IMR-90 (cell line): ENCODE results near the gene ACTMAP. TPM values are rescaled to one million over a fixed set of nuclear protein-coding genes. Genes with fewer than 3 reads are reported as not detected.

Source experiments
- ATAC-seq: fragments of 200-7000 bp; cut with Tn5 transposase; 2 replicates; pipeline ENCODE4 v1.9.1; 2020; ENCODE audit warnings: low read depth, mild to moderate bottlenecking, moderate library complexity
- BruUV-seq: library from RNA; stranded (reverse); fragments of 400-500 nt; replicated peaks from 2 replicates; lab custom pipeline; 2021; lab: Mats Ljungman, UMichigan
- CTCF ChIA-PET: fragments of 300-600 bp; formaldehyde crosslinking; extraction: SDS; loops from one replicate; lab custom pipeline; 2021; ENCODE audit warnings: antibody characterized with exemption; lab: Yijun Ruan, JAX
- POLR2A ChIA-PET: fragments of 300-600 bp; sonication (Branson Sonifier 250); formaldehyde crosslinking; loops from one replicate; lab custom pipeline; 2022; ENCODE audit warnings: antibody characterized with exemption; ENCODE audit not compliant: unreplicated experiment; lab: Charles Lee
- DNase-seq: peaks from one replicate; pipeline ENCODE4 v3.0.0; 2013
- H2AFZ ChIP-seq: replicated peaks from 2 replicates; pipeline ENCODE3; 2013; ENCODE audit warnings: low read length, mild to moderate bottlenecking; ENCODE audit not compliant: poor library complexity
- H2AK5ac ChIP-seq: 2 replicates; pipeline ENCODE4 v1.6.1; 2013; ENCODE audit warnings: low read depth, low read length, inconsistent platforms
- H2AK9ac ChIP-seq: replicated peaks from 2 replicates; pipeline ENCODE3; 2013; ENCODE audit warnings: mild to moderate bottlenecking, low read depth, low read length, moderate library complexity; ENCODE audit not compliant: poor library complexity
- H2BK120ac ChIP-seq: 2 replicates; pipeline ENCODE4 v1.6.1; 2013; ENCODE audit warnings: low read depth, low read length, inconsistent platforms
- H2BK15ac ChIP-seq: 3 replicates; pipeline ENCODE4 v1.6.1; 2013; ENCODE audit warnings: low read depth, low read length, inconsistent platforms
- H2BK20ac ChIP-seq: 2 replicates; pipeline ENCODE4 v1.6.1; 2013; ENCODE audit warnings: low read depth, mild to moderate bottlenecking, inconsistent platforms, low read length, moderate library complexity
- H2BK5ac ChIP-seq: 2 replicates; pipeline ENCODE4 v1.6.1; 2013; ENCODE audit warnings: mild to moderate bottlenecking, low read depth, low read length, inconsistent platforms; ENCODE audit not compliant: poor library complexity, severe bottlenecking
- H3K14ac ChIP-seq: replicated peaks from 2 replicates; pipeline ENCODE4 v1.6.1; 2013; ENCODE audit warnings: low read depth, low read length, inconsistent platforms
- H3K18ac ChIP-seq: 2 replicates; pipeline ENCODE4 v1.6.1; 2013; ENCODE audit warnings: low read depth, low read length, control low read depth
- H3K23ac ChIP-seq: 2 replicates; pipeline ENCODE4 v1.6.1; 2013; ENCODE audit warnings: low read depth, low read length, inconsistent platforms
- H3K27ac ChIP-seq: 2 replicates; pipeline ENCODE4 v1.5.1; 2013; ENCODE audit warnings: mild to moderate bottlenecking, control low read depth, low read length; ENCODE audit not compliant: insufficient read depth
- H3K27me3 ChIP-seq: 2 replicates; pipeline ENCODE4 v1.6.1; 2013; ENCODE audit warnings: low read length; ENCODE audit not compliant: control insufficient read depth, insufficient read depth
- H3K36me3 ChIP-seq: 2 replicates; pipeline ENCODE4 v1.6.1; 2013; ENCODE audit warnings: low read length, mixed read lengths; ENCODE audit not compliant: control insufficient read depth, insufficient read depth
- H3K4ac ChIP-seq: 2 replicates; pipeline ENCODE4 v1.6.1; 2013; ENCODE audit warnings: low read depth, low read length, inconsistent platforms
- H3K4me1 ChIP-seq: 2 replicates; pipeline ENCODE4 v1.6.1; 2013; ENCODE audit warnings: low read length, mixed read lengths; ENCODE audit not compliant: control insufficient read depth, insufficient read depth
- H3K4me2 ChIP-seq: 2 replicates; pipeline ENCODE4 v1.6.1; 2013; ENCODE audit warnings: low read depth, mild to moderate bottlenecking, control low read depth, low read length, moderate library complexity
- H3K4me3 ChIP-seq: 2 replicates; pipeline ENCODE4 v1.5.1; 2013; ENCODE audit warnings: low read depth, mild to moderate bottlenecking, control low read depth, low read length, moderate library complexity; ENCODE audit not compliant: insufficient read depth
- H3K56ac ChIP-seq: 2 replicates; pipeline ENCODE4 v1.6.1; 2013; ENCODE audit warnings: low read length, inconsistent platforms; ENCODE audit not compliant: insufficient read depth; ENCODE audit errors: extremely low read depth
- H3K79me1 ChIP-seq, 2 experiments: 2 replicates each; pipeline ENCODE4 v1.6.1; 2013; ENCODE audit warnings: low read length in 2 of 2, inconsistent platforms in 1 of 2, low read depth in 1 of 2
- H3K9ac ChIP-seq: 2 replicates; pipeline ENCODE4 v1.6.1; 2013; ENCODE audit warnings: low read depth, low read length, control low read depth
- H3K9me1 ChIP-seq: 2 replicates; pipeline ENCODE4 v1.6.1; 2013; ENCODE audit warnings: low read length, inconsistent platforms; ENCODE audit not compliant: insufficient read depth
- H3K9me3 ChIP-seq: 2 replicates; pipeline ENCODE4 v1.6.1; 2013; ENCODE audit warnings: low read length; ENCODE audit not compliant: control insufficient read depth, insufficient read depth
- H4K20me1 ChIP-seq: 2 replicates; pipeline ENCODE4 v1.6.1; 2013; ENCODE audit warnings: low read length, inconsistent platforms; ENCODE audit not compliant: insufficient read depth
- H4K5ac ChIP-seq: 2 replicates; pipeline ENCODE4 v1.6.1; 2013; ENCODE audit warnings: mild to moderate bottlenecking, low read depth, low read length, control low read depth
- H4K8ac ChIP-seq, 2 experiments: 2 replicates each; pipeline ENCODE4 v1.6.1; 2013; ENCODE audit warnings: low read depth in 2 of 2, low read length in 2 of 2, control low read depth in 1 of 2, inconsistent platforms in 1 of 2
- H4K91ac ChIP-seq: 2 replicates; pipeline ENCODE4 v1.6.1; 2013; ENCODE audit warnings: low read depth, low read length, inconsistent platforms; ENCODE audit not compliant: insufficient read depth
- BHLHE40 ChIP-seq: fragments of 150-350 bp; IDR thresholded peaks from 2 replicates; pipeline ENCODE4 v1.6.1; 2016; ENCODE audit warnings: mild to moderate bottlenecking, low read depth, low read length
- CEBPB ChIP-seq: IDR thresholded peaks from 2 replicates; pipeline ENCODE4 v1.6.1; 2012; ENCODE audit warnings: low read depth, low read length, improper control_type of control experiment
- CHD1 ChIP-seq: IDR thresholded peaks from 2 replicates; pipeline ENCODE4 v1.6.1; 2012; ENCODE audit warnings: low read depth, low read length, improper control_type of control experiment
- FOS ChIP-seq: fragments of 150-350 bp; IDR thresholded peaks from 2 replicates; pipeline ENCODE4 v1.6.1; 2016; ENCODE audit warnings: low read depth, low read length
- MAFK ChIP-seq: IDR thresholded peaks from 2 replicates; pipeline ENCODE4 v1.6.1; 2012; ENCODE audit warnings: low read depth, low read length, improper control_type of control experiment
- MAZ ChIP-seq: IDR thresholded peaks from 2 replicates; pipeline ENCODE4 v1.6.1; 2012; ENCODE audit warnings: low read depth, mild to moderate bottlenecking, low read length, improper control_type of control experiment, moderate library complexity, borderline replicate concordance
- MXI1 ChIP-seq: IDR thresholded peaks from 2 replicates; pipeline ENCODE4 v1.6.1; 2012; ENCODE audit warnings: low read depth, mild to moderate bottlenecking, low read length, moderate library complexity, borderline replicate concordance
- NFE2L2 ChIP-seq: fragments of 150-350 bp; IDR thresholded peaks from 2 replicates; pipeline ENCODE4 v1.6.1; 2016; ENCODE audit warnings: low read depth, mild to moderate bottlenecking, low read length
- POLR2A ChIP-seq: IDR thresholded peaks from 2 replicates; pipeline ENCODE4 v1.6.1; 2012; ENCODE audit warnings: mild to moderate bottlenecking, low read depth, low read length
- RAD21 ChIP-seq: IDR thresholded peaks from 2 replicates; pipeline ENCODE4 v1.6.1; 2012; ENCODE audit warnings: low read length, improper control_type of control experiment
- RCOR1 ChIP-seq: IDR thresholded peaks from 2 replicates; pipeline ENCODE4 v1.6.1; 2012; ENCODE audit warnings: mild to moderate bottlenecking, low read length, improper control_type of control experiment; ENCODE audit not compliant: insufficient replicate concordance
- RFX5 ChIP-seq: IDR thresholded peaks from 2 replicates; pipeline ENCODE4 v1.8.0; 2012; ENCODE audit warnings: low read depth, mild to moderate bottlenecking, low read length, moderate library complexity
- SMC3 ChIP-seq: fragments of 150-350 bp; IDR thresholded peaks from 2 replicates; pipeline ENCODE4 v1.6.1; 2016; ENCODE audit warnings: low read depth, mild to moderate bottlenecking, antibody characterized with exemption, low read length, moderate library complexity
- WGBS, 2 experiments: methylation state at CpG; one replicate each; pipeline versions ENCODE4 v1.1.5 to v1.1.7; 2013; ENCODE audit warnings: missing lambda C conversion rate in 2 of 2; ENCODE audit not compliant: insufficient read length in 1 of 2; ENCODE audit errors: extremely low coverage in 2 of 2; 5-methylcytosine and 5-hydroxymethylcytosine counted together
- dilution Hi-C: fragments of 300-500 bp; cut with HindIII; formaldehyde crosslinking; loops from one replicate; pipeline ENCODE4 v1.14.3; 2018; ENCODE audit warnings: low sequenced_read_pairs; ENCODE audit not compliant: unreplicated experiment
- in situ Hi-C: fragments of 300-500 bp; cut with MboI; formaldehyde crosslinking; loops from 3 replicates; pipeline ENCODE4 v1.14.3; 2019; ENCODE audit warnings: low sequenced_read_pairs, inconsistent platforms, mixed read lengths
- intact Hi-C: fragments of 100-400 bp; cut with micrococcal nuclease; formaldehyde crosslinking; loops from 2 replicates; pipeline ENCODE4 v1.10.0; 2022
- polyA plus RNA-seq, 3 experiments: library from polyadenylated mRNA; depleted of rRNA; stranded (reverse); fragments of >200 nt; gene quantifications; 2 replicates each; pipeline ENCODE4 v1.2.3, GENCODE V29; 2012; ENCODE audit warnings: low replicate concordance in 1 of 3
- total RNA-seq: library from RNA; depleted of rRNA; stranded (reverse); fragments of >200 nt; gene quantifications from 2 replicates; pipeline ENCODE4 v1.2.3, GENCODE V29; 2012
- TF ChIP-seq, protein P1 (sequence below): fragments of 150-350 bp; IDR thresholded peaks from 2 replicates; pipeline ENCODE4 v1.6.1; 2017; ENCODE audit warnings: mild to moderate bottlenecking, antibody characterized with exemption, low read length, low read depth
- TF ChIP-seq, protein P2 (sequence below): fragments of 150-350 bp; IDR thresholded peaks from 2 replicates; pipeline ENCODE4 v1.6.1; 2016; ENCODE audit warnings: low read depth, mild to moderate bottlenecking, low read length, moderate library complexity, borderline replicate concordance

The ACTMAP gene
- total and polyA plus RNA-seq, 2 of the 4 experiments (the other 2 are of a cell fraction), result 0.54 to 5.4 TPM

DNA sequence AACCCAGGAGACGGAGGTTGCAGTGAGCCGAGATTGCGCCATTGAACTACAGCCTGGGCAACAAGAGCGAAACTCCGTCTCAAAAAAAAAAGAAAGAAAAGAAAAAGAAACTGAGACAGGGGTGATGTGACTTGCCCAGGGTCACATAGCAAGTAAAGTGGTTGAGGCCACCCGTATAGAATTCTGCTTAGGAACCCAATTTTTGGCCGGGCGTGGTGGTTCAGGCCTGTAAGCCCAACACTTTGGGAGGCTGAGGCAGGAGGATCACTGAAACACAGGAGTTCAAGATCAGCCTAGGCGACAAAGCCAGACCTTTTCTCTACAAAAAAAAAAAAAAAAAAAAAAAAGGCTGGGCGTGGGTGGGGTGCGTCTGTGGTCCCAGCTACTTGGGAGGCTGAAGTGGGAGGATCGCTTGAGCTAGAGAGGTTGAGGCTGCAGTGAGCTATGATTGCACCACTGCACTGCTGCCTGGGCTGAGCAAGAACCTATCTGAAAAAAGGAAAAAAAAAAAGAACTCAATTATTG lies 2.0 kb upstream of the ACTMAP start:
- Histone ChIP-seq H3K79me1 (peaks cover 29 to 56% of the 10 kb centered on the region in 2 experiments), H2BK5ac (no peak overlapping the region), H3K14ac (no peak overlapping the region), H2AFZ (no peak overlapping the region), H2BK120ac (no peak overlapping the region), H3K9me3 (no peaks in the 10 kb centered on the region), H4K91ac (no peak overlapping the region), H3K9me1 (peaks cover 15% of the 10 kb centered on the region; the same call in 1 of the 2 replicates), H3K4me3 (no peak overlapping the region; the same call in 1 of the 2 replicates), H3K4ac (no peak overlapping the region), H3K56ac (no peak overlapping the region), H3K4me2 (peak overlapping the region; percentile 99), H3K9ac (no peak overlapping the region), H3K36me3 (peaks cover 20% of the 10 kb centered on the region), H4K5ac (no peak overlapping the region), H3K27me3 (no peaks in the 10 kb centered on the region), H2BK15ac (no peak overlapping the region), H4K20me1 (peaks cover 33% of the 10 kb centered on the region), H3K4me1 (peaks cover 9% of the 10 kb centered on the region), H2BK20ac (no peak overlapping the region), H2AK9ac (peak overlapping the region; percentile 22), H4K8ac (peak overlapping the region in 1 of 2 experiments; percentile 43; a peak in 1 of 4 replicates), H3K23ac (0 out of 2 replicates have a peak overlapping the region, but pooled peaks have one; percentile 28), H2AK5ac (peak overlapping the region; percentile 60), H3K18ac (no peak overlapping the region), H3K27ac (no peak overlapping the region; the same call in 1 of the 2 replicates)
- WGBS, 2 experiments, result 68% methylated on average over 5 of the region's 12 CpGs; no CpG with 5 or more reads in 1 of the 2 experiments
- in situ Hi-C loops, result no loop called here
- DNase-seq, result no peak
- no peak for ATAC-seq
- ChIA-PET CTCF (interaction anchor here (0.7 kb wide), 1 partner anchor 19 kb away, joined by 3 read pairs; no protein-coding TSS in a partner anchor), POLR2A (interaction anchor here (0.6 kb wide), 1 partner anchor 30 kb away, joined by 3 read pairs; no protein-coding TSS in a partner anchor)
- intact Hi-C loops, result loop anchor here (5.0 kb wide), 1 partner anchor 45 kb away; the partner anchor contains the start of gene EGLN2
- BruUV-seq, result no TSS peak
- dilution Hi-C loops, result no loop called here
- TF ChIP-seq POLR2A (no peak), RAD21 (no peak), RCOR1 (no peak), CHD1 (no peak), MAZ (no peak), CEBPB (no peak), BHLHE40 (no peak), RFX5 (no peak), MAFK (no peak), SMC3 (no peak), NFE2L2 (no peak), FOS (no peak), MXI1 (no peak)
- TF ChIP-seq, protein P1, sequence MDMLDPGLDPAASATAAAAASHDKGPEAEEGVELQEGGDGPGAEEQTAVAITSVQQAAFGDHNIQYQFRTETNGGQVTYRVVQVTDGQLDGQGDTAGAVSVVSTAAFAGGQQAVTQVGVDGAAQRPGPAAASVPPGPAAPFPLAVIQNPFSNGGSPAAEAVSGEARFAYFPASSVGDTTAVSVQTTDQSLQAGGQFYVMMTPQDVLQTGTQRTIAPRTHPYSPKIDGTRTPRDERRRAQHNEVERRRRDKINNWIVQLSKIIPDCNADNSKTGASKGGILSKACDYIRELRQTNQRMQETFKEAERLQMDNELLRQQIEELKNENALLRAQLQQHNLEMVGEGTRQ, result no peak
- TF ChIP-seq, protein P2, sequence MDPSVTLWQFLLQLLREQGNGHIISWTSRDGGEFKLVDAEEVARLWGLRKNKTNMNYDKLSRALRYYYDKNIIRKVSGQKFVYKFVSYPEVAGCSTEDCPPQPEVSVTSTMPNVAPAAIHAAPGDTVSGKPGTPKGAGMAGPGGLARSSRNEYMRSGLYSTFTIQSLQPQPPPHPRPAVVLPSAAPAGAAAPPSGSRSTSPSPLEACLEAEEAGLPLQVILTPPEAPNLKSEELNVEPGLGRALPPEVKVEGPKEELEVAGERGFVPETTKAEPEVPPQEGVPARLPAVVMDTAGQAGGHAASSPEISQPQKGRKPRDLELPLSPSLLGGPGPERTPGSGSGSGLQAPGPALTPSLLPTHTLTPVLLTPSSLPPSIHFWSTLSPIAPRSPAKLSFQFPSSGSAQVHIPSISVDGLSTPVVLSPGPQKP, result no peak
